ENCODE data around the gene INPP5A.
A peak's percentile ranks its signal among the peaks of the same experiment; 100 is the strongest.

Gene INPP5A

GRCh38 chr10:132536877-132537683, 507 bp upstream of the INPP5A start:
- peak; percentile 100 for DNase-seq

DNA sequence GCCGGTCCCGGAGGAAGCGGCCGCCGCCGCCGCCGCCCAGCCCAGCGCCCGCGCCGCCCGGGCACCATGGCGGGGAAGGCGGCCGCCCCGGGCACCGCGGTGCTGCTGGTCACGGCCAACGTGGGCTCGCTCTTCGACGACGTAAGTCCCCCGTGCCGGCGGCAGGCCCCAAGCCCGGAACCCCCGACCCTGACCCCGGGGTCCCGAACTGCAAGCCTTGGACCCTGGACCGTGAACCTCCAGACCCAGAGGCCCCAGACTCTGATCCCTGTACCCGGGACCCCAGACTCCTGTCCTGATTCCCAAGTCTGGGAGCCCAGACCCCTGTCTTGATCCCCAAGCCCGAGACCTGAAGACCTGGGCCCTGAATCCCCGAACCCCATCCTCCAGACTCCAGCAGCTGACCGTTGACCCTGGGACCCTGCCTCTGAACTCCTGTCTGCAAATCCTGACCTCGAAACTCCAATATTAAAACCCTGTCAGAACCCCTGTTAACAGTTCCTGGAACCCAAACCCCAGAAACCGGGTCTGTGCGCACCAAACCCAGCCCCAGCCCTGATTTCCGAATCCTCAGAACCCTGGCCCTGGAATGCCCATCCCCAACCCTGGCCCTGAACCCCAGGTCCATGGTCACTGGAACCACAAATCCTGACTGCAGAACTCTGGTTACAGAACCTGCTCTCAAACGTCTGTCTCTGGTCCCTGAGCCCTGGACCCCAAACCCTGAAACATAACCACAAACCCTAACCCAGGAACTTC, 623 bp downstream of the INPP5A start:
- DNase-seq, result no peak

DNA sequence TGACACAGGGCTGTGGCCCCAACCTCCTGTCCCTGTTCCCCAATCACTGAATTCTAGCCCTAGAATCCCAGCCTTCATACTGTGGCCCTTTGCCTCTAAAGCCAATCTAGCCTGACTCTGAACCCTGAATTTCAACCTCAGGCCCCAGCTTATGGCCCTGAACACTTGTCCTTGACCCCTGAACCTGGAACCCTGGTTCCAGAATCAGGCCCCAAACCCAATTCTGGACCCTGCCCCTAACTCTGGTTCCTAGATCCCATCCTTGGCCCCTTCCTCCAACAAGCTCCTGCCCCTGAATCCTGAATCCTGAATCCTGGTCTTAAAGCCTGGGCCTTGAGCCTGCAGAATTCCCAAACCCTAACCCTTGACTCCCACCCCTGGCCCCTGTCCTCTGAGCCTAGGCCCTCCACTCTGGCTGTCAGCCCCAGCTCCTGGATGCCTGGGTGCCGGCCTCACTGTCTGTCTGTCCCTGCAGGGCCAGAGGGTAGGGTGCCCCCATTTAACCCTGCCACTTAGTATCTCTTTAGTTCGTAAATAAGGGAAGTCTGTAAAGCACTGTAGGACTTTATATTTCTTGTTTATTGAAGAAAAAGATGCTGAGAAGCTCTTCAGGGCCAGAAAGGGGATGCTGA, 1.3 kb downstream of the INPP5A start:
- no peak for DNase-seq

GRCh38 chr10:132539431-132539839, 1.8 kb downstream of the INPP5A start:
- no peak for DNase-seq

DNA sequence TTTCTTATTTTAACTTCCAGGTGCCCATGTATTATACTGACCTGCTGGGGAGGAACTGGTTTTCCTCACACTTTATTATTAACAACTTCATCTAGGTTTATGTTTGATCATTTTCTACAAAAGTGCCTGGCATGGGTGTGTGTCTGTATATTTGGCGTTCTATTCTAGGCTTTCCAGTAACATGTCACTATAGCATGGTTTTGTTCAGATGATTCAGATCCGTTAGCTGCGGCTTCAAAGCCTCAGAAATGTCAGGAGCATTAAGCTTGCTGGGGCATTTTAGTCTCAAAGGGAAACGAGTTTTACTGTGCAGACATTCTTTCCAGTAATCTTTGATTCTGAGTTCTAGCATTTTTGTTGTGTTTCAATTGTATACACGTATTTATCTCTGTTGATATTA, 2.3 kb downstream of the INPP5A start:
- DNase-seq, result no peak

DNA sequence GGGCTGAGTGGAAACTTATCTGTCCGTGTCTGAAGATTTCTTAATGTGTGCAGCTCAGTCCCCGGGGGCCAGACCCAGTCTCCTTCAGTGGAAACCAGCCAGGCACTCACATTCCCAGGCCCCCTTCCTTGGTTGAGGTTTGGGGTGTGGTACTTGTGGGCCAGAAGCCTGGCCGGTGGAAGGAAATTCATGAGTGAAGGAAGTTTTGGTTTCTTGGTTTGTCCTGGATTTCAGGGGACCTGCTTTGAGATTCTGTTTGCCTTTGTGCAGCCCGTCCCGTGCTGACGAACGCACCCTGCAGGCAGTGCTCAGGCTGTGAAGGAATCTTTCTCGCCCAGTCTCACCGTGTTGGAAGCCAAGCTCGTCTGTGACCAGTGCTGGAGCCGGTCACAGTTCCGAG, 2.9 kb downstream of the INPP5A start:
- DNase-seq, result no peak

DNA sequence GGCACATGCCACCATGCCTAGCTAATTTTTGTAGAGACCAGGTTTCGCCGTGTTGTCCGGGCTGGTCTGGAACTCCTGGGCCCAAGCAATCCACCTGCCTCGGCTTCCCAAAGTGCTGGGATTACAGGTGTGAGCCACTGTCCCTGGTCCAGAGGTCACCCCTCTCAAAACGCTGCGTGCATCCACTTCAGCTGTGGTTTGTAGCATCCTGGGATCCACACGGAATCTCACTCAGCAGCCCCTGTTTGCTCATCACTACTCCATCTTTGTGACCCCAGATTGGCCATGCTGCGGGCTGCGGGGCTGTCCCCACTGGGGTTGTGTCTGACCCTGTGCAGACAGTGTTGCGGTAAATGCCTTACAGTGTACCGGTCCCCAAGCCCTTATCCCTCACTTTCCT, 3.5 kb downstream of the INPP5A start:
- DNase-seq, result no peak

- no peak for DNase-seq
Measured at GRCh38 chr10:132541601-132542011, 4.0 kb downstream of the INPP5A start.

GRCh38 chr10:132542086-132542775, 4.6 kb downstream of the INPP5A start:
- no peak for DNase-seq

DNA sequence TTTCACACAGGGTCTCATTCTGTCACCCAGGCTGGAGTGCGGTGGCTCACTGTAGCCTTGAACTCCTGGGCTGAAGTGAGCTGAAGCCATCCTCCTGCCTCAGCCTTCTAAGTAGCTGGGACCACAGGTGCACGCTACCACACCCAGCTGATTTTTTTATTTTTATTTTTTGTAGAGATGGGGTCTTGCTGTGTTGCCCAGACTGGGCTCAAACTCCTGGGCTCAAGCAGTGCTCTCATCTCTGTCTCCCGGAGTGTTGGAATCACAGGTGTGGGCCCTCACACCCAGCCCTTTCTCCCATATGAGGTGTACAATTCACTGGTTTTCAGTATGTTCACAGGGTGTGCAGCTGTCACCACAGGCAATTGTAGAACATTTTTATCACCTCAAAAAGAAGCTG, 5.2 kb downstream of the INPP5A start:
- no peak for DNase-seq

DNA sequence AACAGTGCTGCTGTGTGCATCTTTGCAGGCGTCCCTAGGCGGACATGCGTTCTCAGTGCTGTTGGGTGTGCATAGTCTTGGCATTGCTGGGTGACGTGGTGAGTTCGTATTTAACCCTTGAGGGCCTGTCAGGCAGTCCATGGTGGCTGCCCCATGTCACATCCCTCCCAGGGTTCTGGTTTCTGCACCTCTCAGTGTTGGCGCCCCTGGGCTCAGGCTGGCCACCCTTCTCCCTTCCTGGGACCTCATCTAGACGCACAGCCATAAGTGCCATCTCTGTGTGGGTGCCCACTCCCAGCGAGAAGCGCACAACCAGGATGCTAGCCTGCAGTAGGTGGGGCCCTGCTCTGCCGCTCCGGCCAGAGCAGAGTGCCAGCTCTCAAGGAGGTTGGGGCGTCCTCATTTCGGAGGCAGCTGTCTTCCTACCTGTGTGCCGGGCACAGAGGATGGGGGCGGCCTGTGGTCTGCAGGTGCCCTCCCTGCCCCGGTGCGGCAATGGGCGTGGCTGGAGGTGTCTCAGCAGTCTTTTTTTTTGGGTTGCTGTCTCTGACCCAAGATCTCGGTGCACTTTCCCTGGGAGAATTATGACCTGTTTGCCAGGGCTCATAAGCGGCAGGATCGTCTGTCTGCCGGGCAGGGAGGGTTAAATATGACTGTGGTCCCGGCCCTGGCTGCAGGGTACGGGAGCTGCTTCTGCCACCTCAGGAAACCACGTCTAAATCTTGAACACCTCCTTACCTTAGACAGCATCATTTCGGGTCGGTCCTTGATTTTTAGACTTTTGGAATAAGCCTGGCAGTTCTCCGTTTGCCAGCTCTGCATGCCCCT, 6.5 kb downstream of the INPP5A start:
- DNase-seq, result no peak

DNA sequence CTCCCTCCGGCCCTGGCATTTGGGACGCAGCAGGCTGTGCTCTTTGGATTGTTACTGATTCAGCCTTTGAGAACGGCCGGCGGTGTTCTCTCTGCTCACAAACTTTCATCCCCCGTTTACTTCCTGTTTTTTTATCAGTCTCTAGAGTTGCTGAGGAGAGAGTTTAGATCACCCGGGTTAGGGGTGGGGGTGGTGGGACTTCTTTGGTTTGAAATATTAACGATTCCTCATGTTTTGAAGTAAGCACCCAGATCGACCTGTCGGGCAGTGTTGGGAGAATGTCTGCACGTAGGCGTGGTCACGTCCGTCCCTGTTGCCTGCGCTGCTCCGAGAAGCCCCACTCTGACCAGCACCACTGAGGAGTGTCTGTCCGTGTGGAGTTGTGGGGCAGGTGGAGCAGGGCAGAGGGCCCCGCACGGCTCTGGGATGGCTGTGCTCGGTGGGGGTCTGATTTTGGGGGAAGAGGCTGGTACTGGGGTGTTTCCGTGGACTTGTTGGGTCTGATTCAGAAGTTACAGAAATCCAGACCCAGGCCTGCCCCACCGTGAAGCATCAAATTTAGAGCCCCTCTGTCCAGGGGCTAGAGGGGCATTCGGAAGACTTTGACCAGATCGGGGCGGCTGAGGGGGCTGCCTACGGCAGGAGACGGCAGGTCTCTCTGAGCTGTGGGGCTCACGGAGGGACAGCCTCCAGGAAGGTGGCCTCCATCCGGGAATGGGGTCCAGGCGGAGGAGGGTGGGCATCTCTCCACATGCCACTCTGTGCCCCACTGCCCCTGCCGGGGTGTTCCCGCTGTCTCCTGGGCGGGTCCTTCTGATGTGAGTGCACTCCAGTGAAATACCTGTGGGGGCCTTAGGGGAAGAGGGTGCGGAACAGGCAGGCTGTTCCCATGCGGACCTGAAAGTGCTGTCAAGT, 7.4 kb downstream of the INPP5A start:
- no peak for DNase-seq

DNA sequence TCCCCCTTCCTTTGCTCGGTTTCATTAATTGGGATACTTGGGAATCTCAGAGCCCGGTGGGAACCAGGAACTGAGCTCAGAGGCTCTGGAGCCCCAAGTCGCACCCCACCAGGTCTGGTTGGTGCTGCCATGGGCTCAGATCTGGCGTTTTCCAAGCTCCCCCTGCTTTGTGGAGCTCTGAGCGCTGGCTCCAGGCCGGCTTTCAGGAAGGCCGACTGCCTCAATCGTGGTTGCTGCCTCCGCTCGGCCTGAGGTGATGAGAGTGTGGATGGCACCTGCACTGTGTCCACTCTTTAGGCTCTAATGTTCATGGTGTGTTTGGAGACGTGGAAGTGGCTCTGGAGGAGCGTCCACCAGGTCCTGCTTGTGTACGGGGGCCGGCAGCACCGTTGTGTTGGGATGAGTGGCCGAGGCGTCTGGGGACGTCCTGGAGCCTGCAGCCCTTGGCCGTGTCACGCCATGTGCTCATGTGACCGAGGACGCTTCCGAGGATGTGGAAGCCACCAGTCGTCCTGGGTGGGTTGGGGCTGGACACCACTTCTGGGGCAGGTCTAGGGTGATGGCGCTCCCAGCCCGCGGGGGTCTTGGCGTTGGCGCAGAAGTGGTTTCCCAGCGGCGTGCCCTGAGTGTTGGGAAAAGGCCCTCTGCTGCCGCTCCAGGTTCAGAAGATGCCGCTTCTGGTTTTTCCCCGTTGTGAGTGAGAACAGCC, 8.2 kb downstream of the INPP5A start:
- DNase-seq, result no peak

- no peak for DNase-seq
Measured at GRCh38 chr10:132546567-132547420, 9.2 kb downstream of the INPP5A start.

- DNase-seq, result no peak
Measured at GRCh38 chr10:132547421-132547861, 9.9 kb downstream of the INPP5A start.

DNA sequence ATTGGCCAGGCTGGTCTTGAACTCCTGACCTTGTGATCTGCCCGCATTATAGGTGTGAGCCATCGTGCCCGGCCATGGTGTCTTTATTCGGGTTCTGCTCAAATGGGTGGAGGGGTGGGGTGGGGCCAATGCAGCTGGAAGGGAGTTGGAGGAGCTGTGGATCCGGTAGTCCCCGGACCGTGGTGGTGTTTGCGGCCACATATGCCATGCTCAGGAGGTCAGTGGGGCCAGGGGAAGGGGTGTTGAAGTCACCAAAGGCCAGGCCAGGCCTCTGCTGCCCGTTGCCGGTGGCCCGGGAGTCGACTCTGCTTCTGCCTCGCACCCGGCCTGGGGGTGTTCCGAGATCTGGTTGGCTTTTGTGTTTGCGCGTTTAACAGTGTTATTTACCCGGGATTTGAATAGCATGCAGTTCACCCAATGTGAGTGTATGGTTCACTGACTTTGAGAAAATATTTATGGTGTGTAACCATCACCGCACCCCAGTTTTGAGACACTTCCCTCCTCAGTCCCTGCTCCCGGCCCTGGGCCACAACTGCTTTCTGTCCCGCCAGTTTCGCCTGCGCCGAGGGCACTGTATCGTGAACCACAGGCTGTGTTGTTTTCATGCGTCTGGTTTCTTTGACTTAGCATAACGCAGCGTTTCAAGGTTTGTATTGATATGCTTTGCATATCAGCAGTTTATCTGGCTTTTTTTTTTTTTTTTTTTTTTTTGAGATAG, 10.7 kb downstream of the INPP5A start:
- DNase-seq, result no peak

DNA sequence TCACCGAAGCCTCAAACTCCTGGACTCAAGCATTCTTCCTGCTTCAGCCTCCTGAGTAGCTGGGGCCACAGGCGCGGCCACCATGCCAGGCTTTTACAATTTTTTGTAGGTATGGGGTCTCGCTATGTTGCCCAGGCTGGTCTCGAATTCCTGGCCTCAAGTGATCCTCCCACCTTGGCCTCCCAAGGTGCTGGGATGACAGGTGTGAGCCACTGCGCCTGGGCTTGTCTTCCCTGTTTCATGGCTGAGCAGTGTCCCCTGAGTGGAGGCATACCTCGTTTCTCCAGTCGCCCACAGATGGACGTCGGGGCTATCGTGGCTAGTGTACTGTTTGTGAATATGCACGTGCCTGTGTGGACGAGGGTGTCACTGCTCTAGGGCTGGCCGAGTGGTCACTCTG, 11.3 kb downstream of the INPP5A start:
- no peak for DNase-seq

- DNase-seq, result no peak
Measured at GRCh38 chr10:132549371-132549770, 11.8 kb downstream of the INPP5A start.
